GM21423 (cell line): Measurements from ENCODE around the gene GLIS1.
"Not testable (repeated sequence)": the region's sequence is repeated elsewhere in the genome, so short reads cannot be mapped to it uniquely, and the experiment has no call there.

Experiments used
- ATAC-seq: cut with Tn5 transposase; IDR thresholded peaks from one replicate; pipeline ENCODE4 v1.9.1; 2021; ENCODE audit warnings: mild to moderate bottlenecking, moderate library complexity; ENCODE audit not compliant: unreplicated experiment

GLIS1 gene

DNA sequence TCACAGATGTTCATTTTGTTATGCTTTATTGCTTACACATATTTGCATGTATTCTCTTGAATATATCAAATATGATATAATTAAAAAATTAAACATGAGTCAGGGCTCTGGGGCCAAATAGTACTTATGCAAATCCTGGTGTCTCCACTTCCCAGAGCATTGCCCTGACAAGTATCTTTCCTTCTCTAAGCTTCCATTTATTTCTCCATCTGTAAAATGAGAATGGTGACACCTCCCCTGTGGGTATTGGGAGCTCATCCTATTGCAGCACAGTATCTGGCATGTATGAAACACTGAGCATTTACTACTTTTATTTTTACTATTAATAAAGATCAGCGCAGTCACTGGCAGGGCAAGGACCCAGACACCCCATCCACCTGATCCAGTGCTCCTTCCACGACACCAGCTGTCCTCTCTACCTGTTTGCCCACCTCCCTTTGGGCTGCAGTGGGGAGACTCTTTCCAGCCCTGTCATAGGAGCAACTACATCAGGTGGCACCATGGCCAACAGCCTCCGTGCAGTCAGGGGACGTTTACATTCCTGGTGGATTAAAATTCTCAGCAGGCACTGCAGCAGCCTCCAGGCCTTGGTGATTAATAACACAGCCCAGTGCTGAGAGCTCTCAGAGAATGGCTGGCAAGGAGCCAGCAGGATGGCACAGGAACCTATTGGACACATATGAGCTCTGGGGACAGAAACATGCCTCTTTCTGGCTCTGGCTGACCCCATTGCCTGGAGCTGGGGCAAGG, 166.7 kb downstream of the GLIS1 start:
- ATAC-seq, result no peak

DNA sequence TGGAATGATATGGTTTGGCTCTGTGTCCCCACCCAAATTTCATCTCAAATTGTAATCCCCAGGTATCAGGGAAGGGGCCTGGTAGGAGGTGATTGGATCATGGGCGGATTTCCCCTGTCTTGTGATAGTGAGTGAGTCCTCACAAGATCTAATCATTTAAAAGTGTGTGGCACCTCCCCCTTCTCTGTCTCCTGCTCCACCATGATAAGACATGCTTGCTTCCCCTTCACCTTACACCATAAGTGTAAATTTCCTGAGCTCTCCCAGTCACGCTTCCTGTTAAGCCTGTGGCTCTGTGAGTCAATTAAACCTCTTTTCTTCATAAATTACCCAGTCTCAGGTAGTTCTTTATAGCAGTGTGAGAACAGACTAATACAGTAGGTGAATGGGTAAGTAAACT, 170.4 kb downstream of the GLIS1 start:
- no peak for ATAC-seq

DNA sequence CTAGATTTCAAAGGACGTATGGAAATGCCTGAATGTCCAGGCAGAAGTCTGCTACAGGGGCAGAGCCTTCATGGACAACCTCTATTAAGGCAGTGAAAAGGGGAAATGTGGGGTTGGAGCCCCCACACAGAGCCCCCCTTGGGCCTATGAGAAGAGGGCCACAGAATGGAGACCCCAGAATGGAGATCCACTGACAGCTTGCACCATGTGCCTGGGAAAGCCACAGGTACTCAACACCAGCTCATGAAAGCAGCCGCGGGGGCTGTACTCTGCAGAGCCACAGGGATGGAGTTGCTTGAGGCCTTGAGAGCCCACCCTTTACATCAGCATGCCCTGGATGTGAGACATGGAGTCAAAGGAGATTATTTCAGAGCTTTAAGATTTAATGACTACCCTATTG, 171.1 kb downstream of the GLIS1 start:
- no peak for ATAC-seq

DNA sequence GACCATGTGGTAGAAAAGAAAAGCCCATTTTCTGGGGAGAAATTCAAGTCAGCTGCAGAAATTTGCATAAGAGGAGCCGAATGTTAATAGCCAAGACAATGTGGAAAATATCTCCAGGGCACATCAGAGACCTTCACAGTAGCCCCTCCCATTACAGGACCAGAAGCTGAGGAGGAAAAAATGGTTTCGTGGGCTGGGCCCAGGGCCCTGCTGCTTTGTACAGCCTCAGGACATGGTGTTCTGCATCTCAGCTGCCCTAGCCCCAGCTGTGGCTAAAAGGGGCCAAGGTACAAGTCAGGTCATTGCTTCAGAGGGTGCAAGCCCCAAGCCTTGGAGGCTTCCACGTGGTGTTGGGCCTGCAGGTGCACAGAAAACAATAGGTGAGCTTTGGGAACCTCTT, 171.5 kb downstream of the GLIS1 start:
- no peak for ATAC-seq

DNA sequence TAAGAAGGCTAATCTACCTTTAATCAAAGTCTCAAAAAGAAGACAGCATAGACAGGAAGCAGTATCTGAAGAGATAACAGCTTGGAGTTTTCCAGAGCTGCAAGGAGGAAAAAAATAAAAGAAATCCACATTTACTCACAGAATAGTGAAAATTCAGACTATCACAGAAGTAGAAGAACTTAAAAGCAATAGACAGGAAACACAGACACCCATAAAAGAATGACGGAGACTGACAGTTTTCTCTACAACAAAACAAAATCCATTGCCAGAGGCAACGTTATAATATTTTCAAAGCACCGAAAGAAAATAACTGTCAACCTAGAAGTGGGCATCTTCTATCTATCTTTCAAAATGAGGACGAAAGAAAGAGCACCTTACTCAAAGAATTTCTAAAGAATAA, 175.4 kb downstream of the GLIS1 start:
- no peak for ATAC-seq

DNA sequence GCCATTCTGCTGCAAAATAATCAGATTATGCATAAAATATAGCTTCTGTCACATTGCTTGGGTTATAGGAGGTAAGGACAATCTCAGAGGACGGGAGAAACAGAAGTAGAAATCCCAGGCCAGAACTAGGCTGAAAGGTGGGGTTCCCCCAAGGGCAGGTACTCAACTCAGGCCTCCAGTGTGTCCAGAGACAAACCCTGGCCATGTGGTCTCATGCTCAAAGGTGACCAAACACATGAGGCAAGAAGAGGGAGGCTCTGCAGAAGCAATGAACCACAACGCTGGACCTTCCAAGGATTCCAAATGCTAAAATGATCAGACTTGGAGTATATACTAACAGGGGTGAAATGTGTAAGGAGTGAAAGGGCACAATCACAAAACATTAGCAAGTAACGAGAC, 176.0 kb downstream of the GLIS1 start:
- no peak for ATAC-seq

DNA sequence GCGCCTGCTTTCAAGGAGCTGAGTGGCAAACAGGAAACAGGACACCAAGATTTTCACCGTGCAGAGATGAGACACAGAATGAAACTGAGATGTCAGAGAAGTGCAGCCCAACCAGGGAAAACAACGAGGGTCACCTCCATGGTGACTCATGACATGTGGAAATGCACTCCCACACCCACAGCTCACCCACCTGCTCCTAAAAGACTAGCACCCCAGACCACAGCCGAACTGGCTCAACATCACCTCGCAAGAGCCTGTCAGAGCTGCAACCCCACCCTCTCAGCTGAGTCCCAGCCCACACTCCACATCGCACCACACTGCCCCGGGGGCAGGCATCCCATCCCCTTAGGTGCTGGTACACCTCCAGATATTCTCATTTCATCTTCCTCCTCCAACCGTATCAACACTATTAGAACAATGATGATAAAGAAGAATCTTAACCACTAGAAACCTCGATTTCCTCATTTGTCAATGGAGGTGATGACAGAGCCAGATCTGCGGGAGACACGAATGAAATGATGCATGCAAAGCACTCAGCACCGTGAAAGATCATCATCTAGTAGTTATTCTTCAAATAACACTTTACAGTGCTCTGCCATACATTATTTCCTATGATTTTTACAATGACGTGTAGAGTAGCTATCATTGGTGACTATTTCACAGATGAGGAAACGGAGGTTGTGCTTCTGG, 176.5 kb downstream of the GLIS1 start:
- no peak for ATAC-seq

DNA sequence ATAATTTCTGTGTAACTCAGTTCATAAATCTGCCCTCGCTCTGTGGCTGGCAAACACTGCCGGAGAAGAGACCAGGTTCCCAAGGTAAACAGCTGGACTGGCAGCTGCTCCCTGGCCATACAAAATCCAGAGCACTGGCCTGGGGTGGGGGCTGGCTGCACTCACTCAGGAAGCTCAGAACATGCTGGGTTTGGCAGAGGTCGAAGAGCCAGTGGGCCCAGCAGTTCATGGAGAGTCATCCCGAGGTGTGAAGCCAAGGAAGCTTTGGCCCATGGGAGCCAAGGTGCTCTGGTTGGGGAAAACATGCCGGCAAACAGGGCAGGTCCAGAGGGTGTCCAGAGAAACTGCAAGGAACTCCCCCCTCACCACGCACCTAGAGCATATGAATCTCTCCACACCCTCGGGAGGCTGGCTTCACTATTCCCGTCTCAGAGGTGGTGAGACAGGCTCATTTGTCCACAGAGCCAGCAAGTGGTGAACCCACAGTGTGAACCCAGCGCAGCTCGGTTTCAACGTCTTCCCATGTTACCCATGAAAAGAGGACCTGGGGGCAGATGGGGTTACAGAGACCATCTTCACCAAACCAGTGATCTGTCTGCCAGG, 177.4 kb downstream of the GLIS1 start:
- no peak for ATAC-seq

DNA sequence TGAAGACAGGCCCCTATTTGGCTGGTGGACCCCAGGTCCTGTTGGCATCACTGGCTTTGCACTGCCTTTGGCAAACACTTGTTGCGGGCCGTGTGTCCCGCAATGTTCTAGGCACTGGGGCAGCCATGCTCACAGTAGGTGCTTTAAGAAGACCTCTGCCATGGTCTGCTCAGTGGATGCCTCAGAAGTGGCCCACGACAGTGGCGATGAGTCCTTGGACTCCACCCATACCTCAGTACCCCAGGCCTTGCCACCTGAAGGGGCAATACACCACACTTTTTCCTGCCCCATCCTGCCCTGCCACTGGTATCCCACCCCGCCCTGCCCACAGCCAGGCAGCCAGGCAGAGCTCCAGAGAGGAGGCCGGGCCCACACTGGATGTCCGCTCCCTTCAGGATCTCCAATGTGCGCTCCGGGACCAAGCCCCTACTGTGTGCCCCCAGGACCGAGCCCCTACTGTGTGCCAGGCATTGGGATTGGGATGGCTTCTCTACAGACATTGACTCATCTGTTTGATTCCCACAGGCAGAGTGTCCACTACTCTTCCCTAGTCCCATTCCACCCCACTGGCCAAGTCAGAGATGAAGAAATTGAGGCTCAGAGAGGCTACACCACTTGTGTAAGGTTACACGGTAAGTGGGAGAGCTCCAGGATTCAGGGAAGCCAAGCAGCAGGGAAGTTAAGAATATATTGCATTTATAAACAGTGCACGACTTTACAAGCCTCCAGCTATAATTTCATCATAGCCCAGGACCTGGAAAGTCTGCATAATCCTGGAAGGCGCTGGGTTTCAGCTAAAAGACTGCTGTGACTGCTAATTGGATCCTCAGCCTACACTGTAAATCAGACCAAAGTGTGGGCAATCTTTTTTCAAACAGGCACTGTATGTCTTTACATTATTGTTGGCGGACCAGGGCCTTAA, 178.1 kb downstream of the GLIS1 start:
- ATAC-seq, result no peak

DNA sequence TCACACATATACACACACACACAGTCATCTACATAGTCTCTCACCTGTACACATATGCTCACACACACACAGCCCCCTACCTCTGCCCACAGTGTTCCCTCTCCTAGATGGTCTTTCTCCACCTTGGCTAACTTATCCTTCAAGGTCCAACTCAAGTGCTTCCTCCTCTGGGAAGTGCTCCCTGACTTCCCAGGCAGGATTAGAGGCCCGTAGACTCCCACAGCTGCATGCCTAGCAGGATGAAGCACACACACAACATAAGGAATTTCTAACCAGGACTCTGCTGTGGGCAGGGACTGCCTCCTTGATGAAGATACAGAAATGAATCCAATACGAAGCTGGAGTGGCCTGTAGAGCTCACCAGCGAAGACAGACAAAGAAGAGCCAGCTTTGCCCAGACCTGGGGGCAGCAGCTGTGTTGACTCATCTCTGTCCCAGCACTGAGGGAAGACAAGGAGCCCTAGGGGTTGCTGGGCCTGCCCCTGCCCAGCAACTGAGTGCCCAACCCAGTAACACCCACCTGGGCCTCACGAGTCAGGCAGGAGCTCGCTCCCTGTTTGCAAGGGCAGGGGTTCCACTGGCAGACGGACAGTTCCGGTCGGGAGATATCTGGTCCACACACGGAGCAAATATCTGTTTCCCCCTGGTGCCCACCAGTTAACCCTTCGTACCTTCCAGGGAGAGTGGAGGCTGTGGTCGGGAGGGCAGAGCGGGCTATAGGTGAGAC, 178.9 kb downstream of the GLIS1 start:
- no peak for ATAC-seq

DNA sequence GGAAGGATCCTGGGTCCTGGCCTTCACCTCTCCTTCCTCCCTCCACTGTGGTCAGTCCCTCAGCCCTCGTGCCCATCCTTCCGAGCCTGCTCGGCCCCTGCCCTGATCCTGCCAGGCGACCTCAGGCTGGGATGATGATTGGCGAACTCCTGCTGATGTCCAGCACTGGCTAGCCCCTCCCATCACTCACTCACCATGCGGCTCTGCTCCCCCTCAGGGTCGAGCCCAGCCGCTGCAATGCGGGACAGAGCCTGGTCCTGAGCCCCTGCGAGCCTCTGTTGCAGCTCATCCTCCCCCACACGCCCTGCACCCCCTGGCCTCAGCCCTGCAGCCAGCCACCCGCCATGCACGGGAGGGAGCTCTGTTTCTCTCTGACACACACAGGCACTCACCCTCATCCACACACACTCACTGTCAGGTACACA, 179.6 kb downstream of the GLIS1 start:
- ATAC-seq, result no peak

DNA sequence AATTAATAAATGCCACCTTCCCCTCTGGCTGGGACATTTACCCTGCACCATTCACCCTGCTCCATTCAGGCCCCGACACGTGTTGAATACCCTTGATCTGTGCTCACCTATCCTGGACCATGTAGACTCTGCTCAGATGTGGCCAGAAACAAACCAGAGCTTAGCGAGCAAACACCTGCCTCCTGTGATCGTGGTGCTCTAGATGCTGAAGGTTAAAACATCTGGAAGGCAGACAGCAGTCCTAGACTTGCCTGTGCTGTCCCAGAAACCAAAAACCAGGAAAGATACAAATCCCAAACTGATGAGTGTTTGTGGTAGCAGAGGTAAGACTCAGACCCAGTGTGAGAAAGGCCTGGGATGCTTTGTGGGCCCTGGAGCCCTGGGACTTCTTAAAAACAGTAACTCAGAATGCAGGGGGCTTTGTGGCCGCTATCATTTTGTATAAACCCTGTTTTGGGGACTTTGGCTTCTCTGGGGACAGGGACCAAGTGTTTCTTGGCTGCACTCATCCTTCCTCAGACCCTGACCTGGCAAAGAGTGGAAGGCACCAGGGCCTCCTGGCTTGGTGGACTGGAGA, 180.1 kb downstream of the GLIS1 start:
- no peak for ATAC-seq

DNA sequence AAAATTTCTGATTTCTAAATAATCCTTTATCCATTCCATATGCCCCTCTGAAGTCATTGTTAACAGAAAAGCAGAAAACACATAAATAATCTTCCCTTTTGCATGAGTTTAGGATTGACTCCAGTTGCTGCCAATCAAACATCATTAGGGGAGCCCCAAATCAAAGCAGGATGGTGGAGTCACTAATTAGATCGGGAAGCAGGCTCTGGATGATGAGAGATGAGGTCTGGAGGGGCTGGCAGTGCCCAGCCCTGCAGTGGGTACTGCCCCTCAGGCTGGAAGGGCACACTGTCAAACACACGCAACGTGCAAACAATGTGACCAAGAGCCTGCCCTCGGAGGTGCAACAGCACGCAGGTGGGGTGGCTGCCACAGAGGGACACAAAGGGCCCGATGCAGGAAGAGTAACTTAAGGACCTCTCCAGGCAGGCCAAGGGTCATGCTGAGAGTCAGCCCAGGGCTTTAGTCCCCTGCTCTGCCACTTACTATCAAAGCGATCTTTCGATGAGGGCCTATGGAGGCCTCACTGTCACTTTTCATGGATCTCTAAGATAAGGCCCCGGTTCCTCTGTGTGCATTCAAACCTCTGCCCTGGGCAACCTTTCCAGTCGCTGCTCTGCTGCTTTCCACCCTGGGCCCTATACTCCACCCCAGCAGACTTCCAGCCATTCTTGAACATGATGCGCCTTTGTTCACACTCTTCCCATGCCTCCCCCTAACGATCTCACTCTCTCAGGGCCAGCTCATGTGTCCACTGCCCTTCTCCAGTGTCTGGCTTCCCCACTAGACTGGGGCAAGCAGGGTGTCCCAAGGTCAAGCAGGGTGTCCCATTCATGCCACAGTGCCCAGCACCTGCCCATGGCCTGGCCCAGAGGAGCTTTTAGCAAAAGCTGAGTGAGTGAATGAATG, 180.9 kb downstream of the GLIS1 start:
- no peak for ATAC-seq

DNA sequence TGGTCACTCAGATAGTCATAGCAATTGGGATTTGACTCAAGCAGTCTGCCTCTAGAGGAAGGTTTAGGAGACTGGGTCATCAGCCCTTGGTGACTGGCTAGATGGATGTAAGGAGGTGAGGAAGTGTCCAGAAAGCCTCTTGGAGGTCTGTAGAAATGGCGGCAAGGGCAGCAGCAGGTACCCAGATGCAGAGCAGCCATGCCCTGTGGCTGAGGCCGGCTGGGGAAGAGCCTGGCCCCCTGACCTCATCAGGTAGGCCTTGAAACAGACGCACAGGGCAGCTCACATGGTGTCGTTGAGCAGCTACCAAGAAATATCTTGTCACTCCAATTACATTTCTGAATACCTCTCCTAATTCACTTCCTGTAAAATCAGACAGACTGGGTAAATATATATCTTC, 181.6 kb downstream of the GLIS1 start:
- no peak for ATAC-seq

DNA sequence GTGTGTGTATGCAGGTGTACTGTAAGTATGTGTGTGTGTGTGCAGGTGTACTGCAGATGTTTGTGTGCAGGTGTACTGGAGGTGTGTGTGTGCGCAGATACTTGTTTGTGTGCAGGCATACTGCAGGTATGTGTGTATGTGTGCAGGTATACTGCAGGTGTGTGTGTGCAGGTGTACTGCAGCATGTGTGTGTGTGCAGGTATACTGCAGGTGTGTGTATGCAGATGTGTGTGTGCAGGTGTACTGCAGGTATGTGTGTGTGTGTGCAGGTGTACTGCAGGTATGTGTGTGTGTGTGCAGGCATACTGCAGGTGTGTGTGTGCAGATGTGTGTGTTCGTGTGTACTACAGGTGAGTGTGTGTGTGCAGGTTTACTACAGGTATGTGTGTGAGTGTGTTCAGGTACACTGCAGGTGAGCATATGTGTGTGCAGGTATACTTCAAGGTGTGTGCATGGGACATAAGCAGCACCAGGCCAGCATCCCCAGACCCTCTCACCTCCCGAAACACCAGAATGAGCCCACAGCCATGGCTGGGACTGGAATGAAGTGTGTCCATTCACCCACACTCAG, 182.2 kb downstream of the GLIS1 start:
- ATAC-seq, result no peak

DNA sequence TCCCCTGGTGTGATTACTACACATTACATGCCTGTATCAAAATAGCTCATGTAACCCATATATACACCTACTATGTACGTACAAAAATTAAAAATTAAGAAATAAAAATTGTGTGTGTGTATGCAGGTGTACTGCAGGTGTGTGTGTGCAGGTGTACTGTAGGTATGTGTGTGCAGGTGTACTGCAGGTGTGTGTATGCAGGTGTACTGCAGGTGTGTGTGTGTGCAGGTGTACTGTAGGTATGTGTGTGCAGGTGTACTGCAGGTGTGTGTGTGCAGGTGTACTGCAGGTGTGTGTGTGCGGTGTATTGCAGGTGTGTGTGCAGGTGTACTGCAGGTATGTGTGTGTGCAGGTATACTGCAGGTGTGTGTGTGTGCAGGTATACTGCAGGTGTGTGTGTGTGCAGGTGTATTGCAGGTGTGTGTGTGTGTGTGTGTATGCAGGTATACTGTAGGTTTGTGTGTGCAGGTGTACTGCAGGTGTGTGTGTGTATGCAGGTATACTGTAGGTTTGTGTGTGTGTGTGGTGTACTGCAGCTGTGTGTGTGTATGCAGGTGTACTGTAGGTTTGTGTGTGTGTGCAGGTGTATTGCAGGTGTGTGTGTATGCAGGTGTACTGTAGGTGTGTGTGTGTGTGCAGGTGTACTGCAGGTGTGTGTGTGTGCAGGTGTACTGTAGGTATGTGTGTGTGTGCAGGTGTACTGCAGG, 183.2 kb downstream of the GLIS1 start:
- not testable (repeated sequence) for ATAC-seq

DNA sequence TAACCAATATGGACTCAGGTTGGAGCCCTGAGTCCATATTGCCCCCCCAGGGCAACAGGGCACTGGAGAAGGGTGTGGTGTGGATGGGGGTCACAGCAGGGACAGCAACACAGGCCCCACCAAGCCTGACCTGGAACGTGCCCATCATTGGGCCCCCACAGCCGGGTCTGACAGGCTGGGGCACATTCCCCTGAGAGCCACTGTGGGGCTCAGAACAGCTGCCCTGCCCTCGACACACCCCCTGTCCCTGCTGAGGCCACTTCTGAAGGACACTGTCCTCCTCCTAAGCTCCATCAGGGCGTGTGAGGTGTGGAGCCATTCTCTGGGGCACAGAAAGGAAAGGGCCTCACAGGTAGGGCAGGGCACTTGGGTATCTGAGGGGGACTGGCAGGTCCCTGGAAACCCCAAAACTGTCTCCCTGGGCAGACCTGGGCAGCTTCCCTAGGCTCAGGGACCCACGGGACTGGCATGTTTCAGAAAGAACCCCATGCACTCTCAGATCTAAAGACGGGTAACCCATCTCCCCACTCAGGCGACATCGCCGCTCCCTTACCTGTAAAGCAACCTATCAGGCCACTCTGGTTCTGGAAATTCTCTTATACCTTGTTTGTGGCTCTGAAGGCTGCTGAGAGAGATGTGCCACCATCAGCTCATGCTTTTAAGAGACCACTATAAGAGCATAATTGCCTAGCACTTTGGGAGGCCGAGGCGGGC, 184.2 kb downstream of the GLIS1 start:
- ATAC-seq, result no peak
